Astrocyte of the spinal cord (primary cell): ENCODE results near the gene SLC25A46.

Experiments
- DNase-seq: peaks from one replicate; pipeline ENCODE4 v3.0.0; 2011; ENCODE audit warnings: low read depth, low spot score
- H3K4me3 ChIP-seq: 2 replicates; pipeline ENCODE4 v1.5.1; 2011; ENCODE audit warnings: low read depth, mild to moderate bottlenecking, low read length, moderate library complexity
- in situ Hi-C: cut with HindIII; loops from 2 replicates; pipeline ENCODE4 v1.10.0; 2017; ENCODE audit warnings: low sequenced_read_pairs
- TF ChIP-seq, protein P1 (sequence below): IDR thresholded peaks from 2 replicates; pipeline ENCODE4 v1.5.1; 2012; ENCODE audit warnings: low read depth, mild to moderate bottlenecking, low read length, inconsistent platforms

Gene SLC25A46

DNA sequence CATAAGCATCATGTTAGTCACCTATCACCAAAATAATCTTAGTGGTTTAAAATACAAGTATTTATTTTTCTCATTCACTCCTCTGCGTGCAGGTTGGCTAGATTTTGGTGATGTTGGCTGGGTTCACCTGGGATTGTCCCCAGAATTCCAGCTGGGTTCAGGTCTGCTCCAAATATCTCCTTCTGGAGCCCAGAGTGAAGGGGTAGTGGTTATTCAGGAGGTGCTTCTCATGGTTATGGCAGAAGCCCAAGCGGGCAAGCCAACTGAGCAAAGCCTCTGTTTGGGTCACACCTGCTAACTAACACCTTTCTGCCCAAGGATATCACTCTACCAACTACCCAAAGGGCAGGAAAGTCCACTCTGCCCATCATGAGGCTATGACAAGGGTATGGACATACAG lies 4.7 kb upstream of the SLC25A46 start:
- TF ChIP-seq, protein P1, sequence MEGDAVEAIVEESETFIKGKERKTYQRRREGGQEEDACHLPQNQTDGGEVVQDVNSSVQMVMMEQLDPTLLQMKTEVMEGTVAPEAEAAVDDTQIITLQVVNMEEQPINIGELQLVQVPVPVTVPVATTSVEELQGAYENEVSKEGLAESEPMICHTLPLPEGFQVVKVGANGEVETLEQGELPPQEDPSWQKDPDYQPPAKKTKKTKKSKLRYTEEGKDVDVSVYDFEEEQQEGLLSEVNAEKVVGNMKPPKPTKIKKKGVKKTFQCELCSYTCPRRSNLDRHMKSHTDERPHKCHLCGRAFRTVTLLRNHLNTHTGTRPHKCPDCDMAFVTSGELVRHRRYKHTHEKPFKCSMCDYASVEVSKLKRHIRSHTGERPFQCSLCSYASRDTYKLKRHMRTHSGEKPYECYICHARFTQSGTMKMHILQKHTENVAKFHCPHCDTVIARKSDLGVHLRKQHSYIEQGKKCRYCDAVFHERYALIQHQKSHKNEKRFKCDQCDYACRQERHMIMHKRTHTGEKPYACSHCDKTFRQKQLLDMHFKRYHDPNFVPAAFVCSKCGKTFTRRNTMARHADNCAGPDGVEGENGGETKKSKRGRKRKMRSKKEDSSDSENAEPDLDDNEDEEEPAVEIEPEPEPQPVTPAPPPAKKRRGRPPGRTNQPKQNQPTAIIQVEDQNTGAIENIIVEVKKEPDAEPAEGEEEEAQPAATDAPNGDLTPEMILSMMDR = no peak
- no peak for DNase-seq
- in situ Hi-C loops = no loop called here
- H3K4me3 ChIP-seq = no peak overlapping the region

DNA sequence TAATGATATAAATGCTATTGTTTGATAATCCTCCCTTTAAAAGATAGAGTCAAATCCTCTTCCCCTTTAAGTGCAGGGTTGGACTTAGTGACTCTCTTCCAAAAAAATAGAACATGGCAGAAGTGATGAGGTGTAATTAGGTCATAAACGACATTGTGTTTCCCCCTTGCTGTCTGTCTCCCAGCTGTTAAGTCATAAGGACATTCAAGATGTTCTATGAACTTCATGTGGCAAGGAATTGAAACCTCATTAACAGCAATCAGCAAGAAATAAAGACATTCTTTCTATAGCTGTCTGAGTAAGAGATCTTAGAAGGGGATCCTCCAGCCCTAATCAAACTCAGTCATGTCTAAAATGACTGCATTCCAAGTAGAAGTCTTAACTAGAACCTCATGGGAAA lies 3.3 kb upstream of the SLC25A46 start:
- DNase-seq = no peak
- TF ChIP-seq, protein P1 = no peak
- no peak overlapping the region for H3K4me3 ChIP-seq
- in situ Hi-C loops = no loop called here

DNA sequence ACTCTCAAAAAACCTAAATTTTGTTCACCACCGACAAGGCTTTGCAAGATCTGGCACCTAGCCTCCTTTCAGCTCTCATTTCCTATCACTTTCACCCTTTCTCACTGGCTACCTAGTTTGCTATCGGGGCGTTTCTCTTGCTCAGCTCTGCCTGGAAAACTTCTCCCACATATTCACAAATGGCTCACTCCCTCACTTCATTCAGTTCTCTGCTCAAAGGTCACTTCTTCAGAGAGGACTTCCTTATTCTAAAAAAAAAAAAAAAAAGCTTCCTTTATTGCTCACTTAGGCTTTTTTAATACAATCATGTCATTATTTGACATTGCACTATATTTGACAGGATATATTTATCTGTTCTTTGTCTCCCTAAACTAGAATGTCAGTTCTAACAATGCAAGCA lies 2.1 kb upstream of the SLC25A46 start:
- in situ Hi-C loops = no loop called here
- TF ChIP-seq, protein P1 = no peak
- H3K4me3 ChIP-seq = no peak overlapping the region
- no peak for DNase-seq

DNA sequence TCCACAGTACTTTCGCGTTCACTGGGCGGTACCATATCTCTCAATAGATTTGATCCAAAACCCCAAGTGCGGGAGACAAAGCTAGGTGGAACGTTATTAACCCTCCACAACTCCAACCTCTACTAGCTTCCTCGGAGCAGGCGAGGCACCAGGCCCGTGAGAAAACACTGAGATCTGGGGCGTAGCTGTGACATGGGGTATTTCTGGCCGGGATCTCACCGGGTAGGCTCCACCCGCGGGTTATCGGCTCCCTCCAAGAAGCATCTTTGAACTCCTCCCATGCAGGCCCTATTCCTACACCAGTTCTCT lies 350 bp upstream of the SLC25A46 start:
- H3K4me3 ChIP-seq = peak overlapping the region; percentile 97
- TF ChIP-seq, protein P1 = no peak
- DNase-seq = no peak
- in situ Hi-C loops = no loop called here

DNA sequence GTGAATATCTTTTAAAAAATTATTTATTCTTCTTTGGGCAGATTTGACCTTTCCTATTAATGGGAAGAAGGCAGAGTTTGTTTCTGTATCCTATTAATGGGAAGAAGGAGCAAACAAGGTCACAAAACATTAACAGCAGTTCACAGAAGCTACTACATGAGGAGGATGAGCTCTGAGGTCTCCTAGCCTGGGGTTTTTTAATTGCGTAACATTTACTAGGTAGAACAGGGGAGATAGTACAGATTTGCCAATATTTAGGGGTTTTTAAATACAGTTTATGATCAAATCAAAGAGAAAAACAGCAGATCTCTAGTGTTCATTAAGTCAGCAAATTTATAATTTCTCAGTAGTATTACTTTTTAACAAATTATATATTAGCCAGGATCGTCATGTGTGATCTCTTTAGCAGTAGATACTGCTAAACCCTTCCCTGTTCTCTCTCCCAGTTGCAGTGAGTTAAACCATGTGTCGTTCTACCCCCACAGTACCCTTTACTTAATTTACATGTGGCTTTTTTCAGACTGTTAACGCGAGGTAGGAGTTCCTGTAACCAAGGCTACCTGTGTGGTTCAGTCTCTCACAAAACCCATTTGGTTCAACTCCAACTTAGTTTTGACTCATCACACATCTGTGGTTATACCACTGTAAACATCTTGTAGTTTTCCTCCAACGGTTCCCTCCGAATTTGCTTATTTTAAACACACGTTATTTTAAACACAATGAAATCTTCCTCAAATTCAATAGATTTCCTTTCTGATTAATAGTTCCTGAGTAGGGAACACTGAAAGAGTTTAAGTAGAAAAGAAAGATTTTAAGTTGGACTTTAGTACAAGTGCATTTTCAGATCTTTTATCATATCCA lies 13.3 kb downstream of the SLC25A46 start:
- in situ Hi-C loops = no loop called here

DNA sequence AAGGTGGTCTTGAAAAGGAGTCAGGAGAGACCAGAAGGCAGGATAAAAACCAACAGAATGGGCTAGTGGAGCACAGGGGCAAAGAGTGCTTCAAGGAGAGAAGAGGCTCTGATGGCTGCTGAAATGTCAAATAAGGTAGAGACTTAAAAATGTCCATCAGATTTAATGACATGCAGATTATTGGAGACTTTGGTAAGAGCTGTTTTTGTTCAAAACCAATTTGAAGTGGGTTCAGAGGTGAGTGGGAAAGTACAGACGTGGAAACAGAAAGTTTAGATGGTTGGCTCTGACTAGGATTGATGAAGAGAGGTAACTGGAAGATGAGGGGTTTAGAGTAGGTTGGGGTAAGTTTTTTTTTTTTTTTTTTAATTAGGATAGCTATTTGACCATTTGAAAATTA lies 14.1 kb downstream of the SLC25A46 start:
- in situ Hi-C loops = no loop called here

More for the DNA sequence above, 13.3 kb downstream of the SLC25A46 start:
- peak; percentile 57 for DNase-seq
- H3K4me3 ChIP-seq = no peak overlapping the region
- TF ChIP-seq, protein P1 = no peak

More for the DNA sequence above, 14.1 kb downstream of the SLC25A46 start:
- H3K4me3 ChIP-seq = no peak overlapping the region
- DNase-seq = no peak
- TF ChIP-seq, protein P1 = no peak
